IMR-90 (cell line): ENCODE data around the gene MRPL17. TPM values are rescaled to one million over a fixed set of nuclear protein-coding genes. Genes with fewer than 3 reads are reported as not detected.
"Not testable (repeated sequence)": the region's sequence is repeated elsewhere in the genome, so short reads cannot be mapped to it uniquely, and the experiment has no call there.

Experiments used
- ATAC-seq: fragments of 200-7000 bp; cut with Tn5 transposase; 2 replicates; pipeline ENCODE4 v1.9.1; 2020; ENCODE audit warnings: low read depth, mild to moderate bottlenecking, moderate library complexity
- BruUV-seq: library from RNA; stranded (reverse); fragments of 400-500 nt; replicated peaks from 2 replicates; lab custom pipeline; 2021; lab: Mats Ljungman, UMichigan
- CTCF ChIA-PET: fragments of 300-600 bp; formaldehyde crosslinking; extraction: SDS; loops from one replicate; lab custom pipeline; 2021; ENCODE audit warnings: antibody characterized with exemption; lab: Yijun Ruan, JAX
- POLR2A ChIA-PET: fragments of 300-600 bp; sonication (Branson Sonifier 250); formaldehyde crosslinking; loops from one replicate; lab custom pipeline; 2022; ENCODE audit warnings: antibody characterized with exemption; ENCODE audit not compliant: unreplicated experiment; lab: Charles Lee
- DNase-seq: peaks from one replicate; pipeline ENCODE4 v3.0.0; 2013
- H2AFZ ChIP-seq: replicated peaks from 2 replicates; pipeline ENCODE3; 2013; ENCODE audit warnings: low read length, mild to moderate bottlenecking; ENCODE audit not compliant: poor library complexity
- H2AK5ac ChIP-seq: 2 replicates; pipeline ENCODE4 v1.6.1; 2013; ENCODE audit warnings: low read depth, low read length, inconsistent platforms
- H2AK9ac ChIP-seq: replicated peaks from 2 replicates; pipeline ENCODE3; 2013; ENCODE audit warnings: mild to moderate bottlenecking, low read depth, low read length, moderate library complexity; ENCODE audit not compliant: poor library complexity
- H2BK120ac ChIP-seq: 2 replicates; pipeline ENCODE4 v1.6.1; 2013; ENCODE audit warnings: low read depth, low read length, inconsistent platforms
- H2BK15ac ChIP-seq: 3 replicates; pipeline ENCODE4 v1.6.1; 2013; ENCODE audit warnings: low read depth, low read length, inconsistent platforms
- H2BK20ac ChIP-seq: 2 replicates; pipeline ENCODE4 v1.6.1; 2013; ENCODE audit warnings: low read depth, mild to moderate bottlenecking, inconsistent platforms, low read length, moderate library complexity
- H2BK5ac ChIP-seq: 2 replicates; pipeline ENCODE4 v1.6.1; 2013; ENCODE audit warnings: mild to moderate bottlenecking, low read depth, low read length, inconsistent platforms; ENCODE audit not compliant: poor library complexity, severe bottlenecking
- H3K14ac ChIP-seq: replicated peaks from 2 replicates; pipeline ENCODE4 v1.6.1; 2013; ENCODE audit warnings: low read depth, low read length, inconsistent platforms
- H3K18ac ChIP-seq: 2 replicates; pipeline ENCODE4 v1.6.1; 2013; ENCODE audit warnings: low read depth, low read length, control low read depth
- H3K23ac ChIP-seq: 2 replicates; pipeline ENCODE4 v1.6.1; 2013; ENCODE audit warnings: low read depth, low read length, inconsistent platforms
- H3K27ac ChIP-seq: 2 replicates; pipeline ENCODE4 v1.5.1; 2013; ENCODE audit warnings: mild to moderate bottlenecking, control low read depth, low read length; ENCODE audit not compliant: insufficient read depth
- H3K27me3 ChIP-seq: 2 replicates; pipeline ENCODE4 v1.6.1; 2013; ENCODE audit warnings: low read length; ENCODE audit not compliant: control insufficient read depth, insufficient read depth
- H3K36me3 ChIP-seq: 2 replicates; pipeline ENCODE4 v1.6.1; 2013; ENCODE audit warnings: low read length, mixed read lengths; ENCODE audit not compliant: control insufficient read depth, insufficient read depth
- H3K4ac ChIP-seq: 2 replicates; pipeline ENCODE4 v1.6.1; 2013; ENCODE audit warnings: low read depth, low read length, inconsistent platforms
- H3K4me1 ChIP-seq: 2 replicates; pipeline ENCODE4 v1.6.1; 2013; ENCODE audit warnings: low read length, mixed read lengths; ENCODE audit not compliant: control insufficient read depth, insufficient read depth
- H3K4me2 ChIP-seq: 2 replicates; pipeline ENCODE4 v1.6.1; 2013; ENCODE audit warnings: low read depth, mild to moderate bottlenecking, control low read depth, low read length, moderate library complexity
- H3K4me3 ChIP-seq: 2 replicates; pipeline ENCODE4 v1.5.1; 2013; ENCODE audit warnings: low read depth, mild to moderate bottlenecking, control low read depth, low read length, moderate library complexity; ENCODE audit not compliant: insufficient read depth
- H3K56ac ChIP-seq: 2 replicates; pipeline ENCODE4 v1.6.1; 2013; ENCODE audit warnings: low read length, inconsistent platforms; ENCODE audit not compliant: insufficient read depth; ENCODE audit errors: extremely low read depth
- H3K79me1 ChIP-seq, 2 experiments: 2 replicates each; pipeline ENCODE4 v1.6.1; 2013; ENCODE audit warnings: low read length in 2 of 2, inconsistent platforms in 1 of 2, low read depth in 1 of 2
- H3K9ac ChIP-seq: 2 replicates; pipeline ENCODE4 v1.6.1; 2013; ENCODE audit warnings: low read depth, low read length, control low read depth
- H3K9me1 ChIP-seq: 2 replicates; pipeline ENCODE4 v1.6.1; 2013; ENCODE audit warnings: low read length, inconsistent platforms; ENCODE audit not compliant: insufficient read depth
- H3K9me3 ChIP-seq: 2 replicates; pipeline ENCODE4 v1.6.1; 2013; ENCODE audit warnings: low read length; ENCODE audit not compliant: control insufficient read depth, insufficient read depth
- H4K20me1 ChIP-seq: 2 replicates; pipeline ENCODE4 v1.6.1; 2013; ENCODE audit warnings: low read length, inconsistent platforms; ENCODE audit not compliant: insufficient read depth
- H4K5ac ChIP-seq: 2 replicates; pipeline ENCODE4 v1.6.1; 2013; ENCODE audit warnings: mild to moderate bottlenecking, low read depth, low read length, control low read depth
- H4K8ac ChIP-seq, 2 experiments: 2 replicates each; pipeline ENCODE4 v1.6.1; 2013; ENCODE audit warnings: low read depth in 2 of 2, low read length in 2 of 2, control low read depth in 1 of 2, inconsistent platforms in 1 of 2
- H4K91ac ChIP-seq: 2 replicates; pipeline ENCODE4 v1.6.1; 2013; ENCODE audit warnings: low read depth, low read length, inconsistent platforms; ENCODE audit not compliant: insufficient read depth
- WGBS, 2 experiments: methylation state at CpG; one replicate each; pipeline versions ENCODE4 v1.1.5 to v1.1.7; 2013; ENCODE audit warnings: missing lambda C conversion rate in 2 of 2; ENCODE audit not compliant: insufficient read length in 1 of 2; ENCODE audit errors: extremely low coverage in 2 of 2; 5-methylcytosine and 5-hydroxymethylcytosine counted together
- dilution Hi-C: fragments of 300-500 bp; cut with HindIII; formaldehyde crosslinking; loops from one replicate; pipeline ENCODE4 v1.14.3; 2018; ENCODE audit warnings: low sequenced_read_pairs; ENCODE audit not compliant: unreplicated experiment
- in situ Hi-C: fragments of 300-500 bp; cut with MboI; formaldehyde crosslinking; loops from 3 replicates; pipeline ENCODE4 v1.14.3; 2019; ENCODE audit warnings: low sequenced_read_pairs, inconsistent platforms, mixed read lengths
- intact Hi-C: fragments of 100-400 bp; cut with micrococcal nuclease; formaldehyde crosslinking; loops from 2 replicates; pipeline ENCODE4 v1.10.0; 2022
- polyA plus RNA-seq, 3 experiments: library from polyadenylated mRNA; depleted of rRNA; stranded (reverse); fragments of >200 nt; gene quantifications; 2 replicates each; pipeline ENCODE4 v1.2.3, GENCODE V29; 2012; ENCODE audit warnings: low replicate concordance in 1 of 3
- total RNA-seq: library from RNA; depleted of rRNA; stranded (reverse); fragments of >200 nt; gene quantifications from 2 replicates; pipeline ENCODE4 v1.2.3, GENCODE V29; 2012

Gene MRPL17
- total and polyA plus RNA-seq, 2 of the 4 experiments (the other 2 are of a cell fraction) = 70.3 to 85.2 TPM

DNA sequence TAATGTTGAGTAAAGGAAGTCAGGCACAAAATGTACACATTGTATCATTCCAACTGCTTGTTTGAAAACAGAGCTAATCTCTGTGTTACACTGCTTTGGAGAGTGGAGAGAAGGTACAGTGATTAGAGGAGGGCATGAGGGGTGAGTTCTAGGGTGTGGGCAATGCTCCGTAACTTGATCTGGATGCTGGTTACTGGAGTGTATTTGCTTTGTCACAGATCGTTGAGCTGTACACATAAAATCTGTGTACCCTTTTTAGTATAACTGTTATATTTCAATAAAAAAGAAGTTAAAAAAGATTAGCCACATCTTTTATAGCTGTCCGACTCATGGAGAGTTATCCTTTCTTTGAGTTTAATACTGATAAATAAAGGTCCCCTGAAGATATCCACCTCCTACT lies 18.8 kb upstream of the MRPL17 start:
- ATAC-seq, POLR2A ChIA-PET: not testable (repeated sequence)

More for the DNA sequence above, 18.8 kb upstream of the MRPL17 start:
- H2BK120ac ChIP-seq, intact Hi-C loops, H2BK5ac ChIP-seq, dilution Hi-C loops, H3K27ac ChIP-seq, H3K36me3 ChIP-seq, H3K9me1 ChIP-seq, H3K9me3 ChIP-seq, H4K8ac ChIP-seq, BruUV-seq, H4K5ac ChIP-seq, H2BK20ac ChIP-seq, H3K14ac ChIP-seq, H3K9ac ChIP-seq, H3K4me2 ChIP-seq, H4K20me1 ChIP-seq, in situ Hi-C loops, H3K4me1 ChIP-seq, H3K18ac ChIP-seq, H3K56ac ChIP-seq, DNase-seq, H2AK5ac ChIP-seq, H3K4ac ChIP-seq, H3K79me1 ChIP-seq, H3K4me3 ChIP-seq, H3K23ac ChIP-seq, H2AFZ ChIP-seq, H4K91ac ChIP-seq, H3K27me3 ChIP-seq, H2BK15ac ChIP-seq, H2AK9ac ChIP-seq: not testable (repeated sequence)
- no CpG with 5 or more reads among the region's 3 CpGs for WGBS, 2 experiments
- CTCF ChIA-PET = interaction anchor here (0.9 kb wide), 1 partner anchor 171 kb away, joined by 3 read pairs; no protein-coding TSS in a partner anchor
